Stimulated activated CD8-positive, alpha-beta memory T cell treated with anti-CD3 and anti-CD28 coated beads, Interleukin-7, amount 100 ng/mL, for 48 hours (primary cell): ENCODE measurements around the gene MYCBP2.
"Not testable (repeated sequence)": the region's sequence is repeated elsewhere in the genome, so short reads cannot be mapped to it uniquely, and the experiment has no call there.

Source experiments
- DNase-seq, 2 donors: peaks; one replicate each; pipeline ENCODE4 v3.0.0-alpha.2; 2020; ENCODE audit warnings: low read depth in 1 of 2; ENCODE audit errors: extremely low read depth in 1 of 2

Gene MYCBP2

GRCh38 chr13:77008337-77008736 is 318.6 kb downstream of the MYCBP2 start:
- DNase-seq = not testable (repeated sequence)

GRCh38 chr13:77002590-77003190 is 324.2 kb downstream of the MYCBP2 start:
- no peak for DNase-seq

GRCh38 chr13:77001963-77002587 is 324.8 kb downstream of the MYCBP2 start:
- DNase-seq = no peak

GRCh38 chr13:77001540-77001939 is 325.4 kb downstream of the MYCBP2 start:
- no peak for DNase-seq

- no peak for DNase-seq
Observed at GRCh38 chr13:77000475-77000874, 326.4 kb downstream of the MYCBP2 start.
